T-helper 17 cell (primary cell): Measurements from ENCODE around the gene GFRA1. TPM values are rescaled to one million over a fixed set of nuclear protein-coding genes. Genes with fewer than 3 reads are reported as not detected.

Source experiments
- ATAC-seq: fragments of 150-1000 bp; cut with Tn5 transposase; 2 replicates; pipeline ENCODE4 v1.10.0; 2021; ENCODE audit warnings: mild to moderate bottlenecking, moderate library complexity
- DNase-seq, 3 donors: peaks; one replicate each; pipeline versions ENCODE4 v3.0.0 to v3.0.0-alpha.2; 2020 to 2021
- H3K9me3 ChIP-seq: one replicate; pipeline ENCODE4 v1.7.0; 2013; ENCODE audit warnings: low read length, mild to moderate bottlenecking; ENCODE audit not compliant: control insufficient read depth, poor library complexity, severe bottlenecking
- H3K27ac Mint-ChIP-seq: one replicate; pipeline ENCODE4 v1.8.0; 2022; ENCODE audit warnings: mild to moderate bottlenecking, moderate library complexity, mixed read lengths
- H3K27me3 Mint-ChIP-seq: one replicate; pipeline ENCODE4 v1.8.0; 2022; ENCODE audit warnings: mixed read lengths
- H3K36me3 Mint-ChIP-seq: one replicate; pipeline ENCODE4 v1.8.0; 2022; ENCODE audit warnings: low read depth, mixed read lengths
- H3K4me1 Mint-ChIP-seq: one replicate; pipeline ENCODE4 v1.8.0; 2022; ENCODE audit warnings: mild to moderate bottlenecking, mixed read lengths
- H3K4me3 Mint-ChIP-seq: one replicate; pipeline ENCODE4 v1.8.0; 2022; ENCODE audit warnings: mild to moderate bottlenecking, moderate library complexity, mixed read lengths
- total RNA-seq, 4 donors: library from RNA in 2 of 4; stranded (reverse) in 2 of 4; gene quantifications; one replicate each; pipeline ENCODE4 v1.2.3 and lab custom pipeline; 2022 to 2026

GFRA1 gene
- total RNA-seq, 2 donors from 2014 or later: not detected

DNA sequence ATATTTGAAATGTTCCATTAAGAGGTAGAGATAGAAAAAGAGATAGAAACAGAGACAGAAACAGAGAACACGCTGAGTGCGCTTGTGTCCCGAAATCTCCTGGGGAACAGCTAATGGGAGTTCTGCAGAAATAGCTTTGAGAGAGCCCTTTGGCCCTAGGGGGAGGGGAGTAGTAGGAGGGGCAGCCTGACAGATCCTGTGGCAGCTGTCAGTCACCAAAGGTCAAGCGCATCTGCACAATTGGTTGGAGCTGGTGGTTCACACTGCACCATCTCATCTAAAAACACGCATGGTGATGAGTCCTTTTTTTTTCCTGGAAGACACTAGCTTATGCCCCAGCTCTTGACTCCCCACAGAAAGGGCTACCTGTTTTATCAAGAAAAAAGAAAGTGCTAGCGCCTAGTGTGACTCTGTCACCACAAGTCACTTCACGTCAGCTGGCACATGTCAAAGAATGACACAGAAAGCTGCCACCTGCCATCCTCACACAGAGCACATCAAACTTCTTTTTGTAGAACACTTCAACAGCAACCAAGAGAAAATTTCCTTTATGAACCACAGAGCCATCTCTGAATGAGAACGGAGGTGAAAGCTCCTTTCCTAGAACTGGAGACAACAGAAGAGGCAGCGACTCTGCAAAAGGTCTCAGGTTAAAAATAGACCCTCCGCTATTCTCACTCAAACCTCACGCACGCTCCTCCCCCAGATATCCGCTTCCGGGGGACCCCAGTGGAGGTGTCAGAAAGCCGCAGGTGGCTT is 125.7 kb downstream of the GFRA1 start:
- ATAC-seq (no peak), DNase-seq (no peak)
- Mint-ChIP-seq H3K4me3 (no peak overlapping the region), H3K27ac (no peak overlapping the region), H3K4me1 (peaks cover 4% of the 10 kb centered on the region), H3K27me3 (no peaks in the 10 kb centered on the region), H3K36me3 (no peaks in the 10 kb centered on the region)
- no peaks in the 10 kb centered on the region for H3K9me3 ChIP-seq

DNA sequence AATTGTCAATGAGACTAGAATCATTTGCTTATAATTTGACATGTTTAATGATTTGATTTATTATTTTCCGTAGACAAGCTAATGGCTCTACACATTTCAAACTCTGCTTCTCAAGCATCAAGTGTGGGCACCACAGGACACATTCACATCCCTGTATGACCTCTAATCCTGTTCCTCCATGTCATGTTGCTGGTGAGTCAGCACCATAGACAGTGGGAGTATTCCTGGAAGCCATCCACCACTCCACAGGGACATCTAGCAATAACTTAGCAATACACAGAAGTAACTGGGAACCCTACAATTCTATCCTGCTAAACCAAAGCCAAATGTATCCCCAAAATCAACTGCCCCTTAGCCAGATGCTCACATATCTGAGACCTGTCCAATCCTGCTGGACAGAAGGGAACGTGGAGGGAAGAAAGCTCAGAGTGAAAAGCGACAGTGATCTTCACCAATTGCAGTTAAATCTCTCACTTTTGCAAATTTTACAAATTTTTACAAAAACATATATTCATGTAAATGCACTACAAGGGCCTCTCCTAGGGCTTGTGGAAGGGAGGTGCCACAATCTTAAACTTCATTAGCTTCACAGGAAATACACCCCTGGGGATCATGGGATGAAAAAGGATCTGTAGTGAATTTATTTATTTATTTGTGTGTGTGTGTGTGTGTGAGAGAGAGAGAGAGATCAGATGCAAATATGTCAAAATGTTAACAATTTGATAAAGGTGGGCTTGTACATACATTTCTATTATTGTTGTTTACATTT is 126.5 kb downstream of the GFRA1 start:
- H3K27ac Mint-ChIP-seq: no peak overlapping the region

DNA sequence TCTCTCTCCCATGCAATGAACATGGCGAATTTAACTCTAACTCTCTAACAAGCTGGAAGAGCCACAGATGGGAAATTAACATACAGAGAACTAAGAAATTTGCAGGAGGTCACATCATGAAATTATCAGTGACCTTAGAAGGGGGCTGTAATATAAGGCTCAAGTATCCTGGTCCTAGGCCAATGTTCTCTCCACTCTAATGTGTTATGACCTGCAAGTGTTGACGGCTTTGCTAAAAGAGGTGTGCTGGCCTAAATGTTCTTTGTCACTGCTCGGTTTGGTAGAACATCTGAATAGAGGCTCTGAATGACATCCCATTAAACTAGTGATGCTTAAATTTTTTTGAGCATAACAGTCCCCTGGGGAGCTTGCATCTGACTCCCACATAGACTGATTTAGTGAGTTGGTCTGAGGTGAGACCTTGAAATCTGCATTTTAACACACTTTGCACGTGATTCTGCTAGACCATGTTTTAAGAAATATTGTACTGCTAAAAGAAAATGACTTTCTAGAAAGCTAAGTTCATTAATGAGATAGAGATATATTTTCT is 129.3 kb downstream of the GFRA1 start:
- ATAC-seq (no peak), DNase-seq (no peak)
- Mint-ChIP-seq H3K36me3 (no peaks in the 10 kb centered on the region), H3K4me1 (peaks cover 4% of the 10 kb centered on the region), H3K4me3 (no peak overlapping the region), H3K27ac (no peak overlapping the region), H3K27me3 (no peaks in the 10 kb centered on the region)
- H3K9me3 ChIP-seq: no peaks in the 10 kb centered on the region

More for the DNA sequence above, 126.5 kb downstream of the GFRA1 start:
- no peaks in the 10 kb centered on the region for H3K9me3 ChIP-seq
- ATAC-seq (no peak), DNase-seq (no peak)
- Mint-ChIP-seq H3K4me1 (peaks cover 4% of the 10 kb centered on the region), H3K27me3 (no peaks in the 10 kb centered on the region), H3K36me3 (no peaks in the 10 kb centered on the region), H3K4me3 (no peak overlapping the region)

DNA sequence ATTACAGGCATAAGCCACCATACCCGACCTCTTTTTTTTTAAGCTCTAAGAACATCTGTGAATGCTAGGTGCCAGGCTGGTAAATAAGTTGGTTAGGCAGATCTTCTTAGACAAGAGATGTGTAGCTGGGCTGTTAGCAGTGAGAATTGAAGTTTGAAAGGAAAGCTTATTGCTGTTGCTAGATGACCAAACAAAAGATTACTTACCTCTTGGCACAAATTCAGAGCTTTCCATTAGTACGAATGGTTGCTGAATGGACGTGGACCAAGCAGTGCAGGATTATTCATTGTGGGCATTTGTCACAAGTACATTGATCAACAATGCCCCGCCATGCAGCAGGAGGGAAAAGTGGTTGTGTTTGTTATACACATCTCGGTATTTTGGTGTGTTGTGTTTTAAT is 131.2 kb downstream of the GFRA1 start:
- DNase-seq (no peak), ATAC-seq (no peak)
- no peak overlapping the region for H3K27ac Mint-ChIP-seq
- H3K27me3 Mint-ChIP-seq: no peaks in the 10 kb centered on the region
- H3K9me3 ChIP-seq: no peaks in the 10 kb centered on the region
- H3K4me3 Mint-ChIP-seq: no peak overlapping the region
- H3K36me3 Mint-ChIP-seq: no peaks in the 10 kb centered on the region
- H3K4me1 Mint-ChIP-seq: peaks cover 2% of the 10 kb centered on the region

DNA sequence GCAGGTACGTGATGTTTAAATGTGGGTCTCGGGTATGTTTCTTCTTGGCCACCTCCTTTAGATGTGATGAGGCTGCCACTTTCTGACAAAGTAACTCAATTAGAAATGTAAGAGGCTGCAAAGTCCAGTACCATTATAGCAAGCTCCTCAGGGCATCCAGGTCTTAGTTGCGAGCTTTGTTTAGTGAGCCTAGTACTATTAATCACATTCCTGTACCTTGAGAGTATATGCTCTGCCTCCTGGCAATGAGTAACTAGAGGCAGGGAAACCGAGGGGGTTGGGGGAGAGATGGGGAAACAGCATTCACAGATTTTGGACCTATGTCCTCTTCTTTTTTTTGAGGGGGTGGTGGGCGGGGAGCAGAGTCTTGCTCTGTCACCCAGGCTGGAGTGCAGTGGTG is 131.8 kb downstream of the GFRA1 start:
- Mint-ChIP-seq H3K27ac (no peak overlapping the region), H3K4me3 (no peak overlapping the region), H3K4me1 (no peaks in the 10 kb centered on the region), H3K27me3 (no peaks in the 10 kb centered on the region), H3K36me3 (no peaks in the 10 kb centered on the region)
- no peaks in the 10 kb centered on the region for H3K9me3 ChIP-seq
- no peak for DNase-seq
- ATAC-seq: no peak

DNA sequence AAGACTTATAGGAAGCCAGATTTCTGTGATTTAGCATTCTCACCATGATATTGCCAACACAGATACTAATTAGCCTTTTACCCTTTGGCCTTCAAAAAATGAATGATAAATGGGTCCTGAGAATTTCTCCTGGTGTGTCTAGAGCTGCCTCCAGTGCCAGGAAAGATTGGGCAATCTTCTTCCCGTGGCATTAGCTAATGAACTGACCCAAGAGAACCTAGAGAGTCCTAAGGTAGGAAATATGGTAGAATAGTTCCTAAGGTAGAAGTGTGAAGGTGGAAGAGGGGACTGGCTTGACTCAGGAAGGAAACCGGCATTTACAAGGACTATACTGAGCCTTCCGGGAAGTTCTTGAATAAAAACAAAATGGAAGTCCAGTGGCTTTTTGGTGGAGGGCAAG is 133.1 kb downstream of the GFRA1 start:
- no peak overlapping the region for H3K4me3 Mint-ChIP-seq
- no peaks in the 10 kb centered on the region for H3K27me3 Mint-ChIP-seq
- ATAC-seq: no peak
- no peak overlapping the region for H3K27ac Mint-ChIP-seq
- H3K4me1 Mint-ChIP-seq: no peaks in the 10 kb centered on the region
- H3K36me3 Mint-ChIP-seq: no peaks in the 10 kb centered on the region
- H3K9me3 ChIP-seq: no peaks in the 10 kb centered on the region
- no peak for DNase-seq

DNA sequence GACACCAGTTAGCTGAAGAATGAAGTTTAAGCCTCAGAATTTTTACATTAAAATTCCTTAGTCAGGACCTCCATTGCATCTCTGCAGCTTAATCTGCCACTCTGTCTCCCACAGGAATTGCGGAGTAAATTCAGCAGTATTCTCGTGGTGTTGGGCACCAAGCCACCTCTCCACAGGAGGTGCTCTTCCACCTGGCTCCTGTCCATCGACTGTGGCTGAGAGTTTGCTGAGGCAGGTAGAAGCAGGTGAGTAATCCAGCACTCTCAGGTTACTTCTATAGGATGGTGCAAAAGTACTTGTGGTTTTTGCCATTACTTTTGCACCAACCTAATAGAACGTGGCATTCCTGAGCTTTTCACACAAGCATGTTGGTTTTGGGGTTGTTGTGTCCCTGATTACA is 134.1 kb downstream of the GFRA1 start:
- Mint-ChIP-seq H3K27me3 (no peaks in the 10 kb centered on the region), H3K4me1 (no peaks in the 10 kb centered on the region), H3K4me3 (no peak overlapping the region), H3K36me3 (no peaks in the 10 kb centered on the region), H3K27ac (no peak overlapping the region)
- ATAC-seq: no peak
- no peaks in the 10 kb centered on the region for H3K9me3 ChIP-seq
- DNase-seq: no peak

DNA sequence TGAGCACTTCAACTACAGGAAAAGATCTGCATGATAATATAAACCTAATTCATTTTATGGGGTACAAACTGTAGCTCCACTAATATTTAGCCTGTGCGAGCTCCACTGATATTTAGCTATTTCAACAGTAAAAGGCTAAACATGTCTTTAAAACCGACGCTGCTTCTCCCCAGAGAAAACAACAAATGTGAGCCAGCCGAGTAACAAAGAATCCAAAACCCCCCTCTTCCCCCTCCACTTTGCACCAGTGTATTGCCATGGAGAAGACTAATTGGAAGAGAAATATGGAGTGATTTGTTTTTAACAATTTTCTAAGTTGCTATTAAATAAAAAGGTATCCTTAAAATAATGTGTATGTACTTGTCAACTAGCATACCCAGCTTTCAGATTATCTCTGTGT is 136.7 kb downstream of the GFRA1 start:
- Mint-ChIP-seq H3K4me3 (no peak overlapping the region), H3K27ac (no peak overlapping the region), H3K27me3 (no peaks in the 10 kb centered on the region), H3K36me3 (no peaks in the 10 kb centered on the region), H3K4me1 (no peaks in the 10 kb centered on the region)
- ATAC-seq (no peak), DNase-seq (no peak)
- H3K9me3 ChIP-seq: no peaks in the 10 kb centered on the region

DNA sequence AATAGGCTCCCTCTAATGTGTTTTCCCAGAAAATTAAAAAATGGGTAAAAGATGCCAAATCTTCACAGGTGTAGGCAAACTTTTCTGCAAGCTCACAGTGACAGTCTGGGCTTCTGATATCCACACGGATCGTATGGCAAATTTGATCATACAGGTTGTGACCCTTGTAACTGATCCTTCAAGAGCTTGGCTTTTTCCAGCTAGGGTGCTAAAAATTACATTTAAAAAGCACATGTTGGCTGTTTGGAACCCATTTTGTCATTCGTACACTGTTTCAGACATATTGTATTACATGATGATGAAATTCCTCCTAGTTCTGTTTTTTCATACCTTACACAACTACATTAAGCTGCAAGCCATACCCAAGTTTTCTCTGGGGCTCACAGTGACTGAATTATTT is 138.7 kb downstream of the GFRA1 start:
- Mint-ChIP-seq H3K36me3 (no peaks in the 10 kb centered on the region), H3K4me1 (no peaks in the 10 kb centered on the region), H3K27ac (no peak overlapping the region), H3K27me3 (no peaks in the 10 kb centered on the region), H3K4me3 (no peak overlapping the region)
- no peak for DNase-seq
- ATAC-seq: no peak
- H3K9me3 ChIP-seq: no peaks in the 10 kb centered on the region

DNA sequence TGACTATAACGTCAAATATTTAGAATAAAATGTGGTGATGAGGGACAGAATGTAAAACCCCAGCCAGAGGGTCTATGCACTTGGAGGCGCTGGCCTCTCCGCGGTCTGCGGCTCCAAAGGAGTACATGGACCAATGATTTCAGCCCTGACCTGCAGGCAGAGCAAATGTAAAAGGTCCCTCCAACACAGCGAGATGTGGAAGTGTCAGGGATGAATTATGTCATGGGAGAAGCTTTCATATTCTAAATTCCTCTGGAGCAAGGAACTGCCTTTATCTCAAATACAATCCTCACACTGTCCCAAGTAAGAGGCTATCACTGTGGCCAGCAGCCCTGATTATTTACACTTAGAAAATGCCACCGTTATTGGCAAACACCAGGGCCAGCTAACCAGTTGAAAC is 139.4 kb downstream of the GFRA1 start:
- Mint-ChIP-seq H3K36me3 (no peaks in the 10 kb centered on the region), H3K4me3 (no peak overlapping the region), H3K27ac (no peak overlapping the region), H3K27me3 (no peaks in the 10 kb centered on the region), H3K4me1 (no peaks in the 10 kb centered on the region)
- ATAC-seq (no peak), DNase-seq (no peak)
- H3K9me3 ChIP-seq: no peaks in the 10 kb centered on the region

DNA sequence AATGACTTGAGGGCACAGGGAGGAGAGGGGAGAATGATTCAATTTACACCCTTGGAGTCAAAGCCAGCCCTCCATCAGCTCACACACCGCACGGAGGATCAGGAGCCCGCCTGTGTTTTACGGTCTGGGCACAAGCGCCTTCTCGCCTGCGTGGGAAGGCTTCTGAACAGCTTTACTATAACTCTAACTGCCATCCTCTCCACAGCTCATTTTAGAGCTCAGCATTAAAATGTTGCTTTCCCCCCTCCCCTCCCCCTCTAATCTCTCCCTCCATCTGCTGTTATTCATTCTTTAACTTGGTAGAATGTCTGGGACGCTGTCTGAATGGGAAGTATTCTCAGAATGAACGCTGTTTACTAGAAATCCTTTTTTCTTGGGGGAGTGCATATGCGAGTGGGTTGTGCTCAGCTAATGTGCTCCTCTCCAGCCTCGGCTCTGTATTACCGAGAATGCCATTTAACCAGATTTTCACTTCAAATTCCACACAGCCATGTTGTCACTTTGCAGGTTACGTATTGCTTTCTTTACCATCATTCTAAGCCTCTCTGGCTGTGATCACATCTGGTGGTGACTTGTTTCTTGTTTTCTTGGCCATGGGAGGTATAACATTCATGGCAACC is 140.1 kb downstream of the GFRA1 start:
- no peak for ATAC-seq
- no peaks in the 10 kb centered on the region for H3K36me3 Mint-ChIP-seq
- DNase-seq: no peak

DNA sequence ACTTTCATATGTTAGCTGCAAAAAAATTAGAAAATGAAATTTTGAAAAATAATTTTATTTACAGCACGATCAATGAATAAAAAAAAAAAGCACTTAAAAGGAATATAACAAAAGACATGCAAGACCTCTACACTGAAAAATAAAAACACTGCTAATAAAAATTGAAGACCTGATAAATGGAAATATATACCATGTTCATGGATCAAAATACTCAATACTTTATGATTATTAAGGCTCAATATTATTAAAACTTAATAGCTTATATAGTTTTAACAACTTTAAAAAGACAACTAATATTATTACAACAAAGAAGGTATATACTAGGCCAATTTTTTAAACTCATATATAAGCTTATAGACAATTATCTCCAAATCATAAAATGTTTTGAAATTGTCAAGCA is 143.0 kb downstream of the GFRA1 start:
- H3K9me3 ChIP-seq: no peaks in the 10 kb centered on the region
- H3K36me3 Mint-ChIP-seq: no peaks in the 10 kb centered on the region
- no peak for DNase-seq
- H3K4me3 Mint-ChIP-seq: no peak overlapping the region
- H3K27ac Mint-ChIP-seq: no peak overlapping the region
- H3K27me3 Mint-ChIP-seq: no peaks in the 10 kb centered on the region
- ATAC-seq: no peak
- no peaks in the 10 kb centered on the region for H3K4me1 Mint-ChIP-seq

More for the DNA sequence above, 140.1 kb downstream of the GFRA1 start:
- no peaks in the 10 kb centered on the region for H3K9me3 ChIP-seq
- no peak overlapping the region for H3K27ac Mint-ChIP-seq
- no peaks in the 10 kb centered on the region for H3K4me1 Mint-ChIP-seq
- H3K27me3 Mint-ChIP-seq: no peaks in the 10 kb centered on the region
- H3K4me3 Mint-ChIP-seq: no peak overlapping the region

DNA sequence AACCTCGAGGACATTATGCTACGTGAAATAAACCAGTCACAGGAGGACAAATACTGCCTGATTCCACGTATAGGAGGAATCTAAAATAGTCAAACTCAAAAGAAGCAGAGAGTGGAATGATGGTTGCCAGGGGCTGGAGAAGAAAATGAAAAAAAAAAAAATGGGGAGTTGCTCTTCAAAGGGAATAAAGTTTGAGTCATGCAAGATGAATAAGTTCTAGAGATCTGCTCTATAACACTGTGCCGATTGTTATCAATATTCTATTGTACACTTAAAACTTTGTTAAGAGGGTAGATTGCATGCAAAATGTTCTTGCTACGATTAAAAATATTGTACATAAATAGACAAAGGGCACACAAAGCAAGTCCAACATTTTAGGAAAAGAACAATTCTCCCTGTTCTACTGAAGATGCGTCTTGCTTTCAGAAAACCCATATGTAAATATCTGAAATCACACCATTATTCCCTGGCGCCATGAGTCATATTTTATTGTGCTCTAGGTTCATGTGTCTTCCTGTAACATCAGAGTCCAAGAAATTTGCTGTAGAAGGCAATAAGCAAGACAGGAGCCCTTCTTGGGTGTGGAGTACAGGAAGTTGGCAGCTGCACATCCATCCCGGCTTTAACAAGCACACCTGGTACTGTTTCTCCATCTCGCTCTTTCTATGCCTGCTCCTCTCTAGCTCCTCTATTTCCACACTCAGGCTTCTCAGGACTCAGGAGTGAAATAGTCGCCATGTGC is 145.9 kb downstream of the GFRA1 start:
- Mint-ChIP-seq H3K4me1 (no peaks in the 10 kb centered on the region), H3K36me3 (no peaks in the 10 kb centered on the region), H3K27me3 (no peaks in the 10 kb centered on the region), H3K4me3 (no peak overlapping the region), H3K27ac (no peak overlapping the region)
- H3K9me3 ChIP-seq: no peaks in the 10 kb centered on the region
- ATAC-seq (no peak), DNase-seq (no peak)
